ENCODE results near the gene BEST4.

GRCh38 chr1:44822131-44822701, 34.2 kb upstream of the BEST4 start:
- TF ChIP-seq, protein P1, sequence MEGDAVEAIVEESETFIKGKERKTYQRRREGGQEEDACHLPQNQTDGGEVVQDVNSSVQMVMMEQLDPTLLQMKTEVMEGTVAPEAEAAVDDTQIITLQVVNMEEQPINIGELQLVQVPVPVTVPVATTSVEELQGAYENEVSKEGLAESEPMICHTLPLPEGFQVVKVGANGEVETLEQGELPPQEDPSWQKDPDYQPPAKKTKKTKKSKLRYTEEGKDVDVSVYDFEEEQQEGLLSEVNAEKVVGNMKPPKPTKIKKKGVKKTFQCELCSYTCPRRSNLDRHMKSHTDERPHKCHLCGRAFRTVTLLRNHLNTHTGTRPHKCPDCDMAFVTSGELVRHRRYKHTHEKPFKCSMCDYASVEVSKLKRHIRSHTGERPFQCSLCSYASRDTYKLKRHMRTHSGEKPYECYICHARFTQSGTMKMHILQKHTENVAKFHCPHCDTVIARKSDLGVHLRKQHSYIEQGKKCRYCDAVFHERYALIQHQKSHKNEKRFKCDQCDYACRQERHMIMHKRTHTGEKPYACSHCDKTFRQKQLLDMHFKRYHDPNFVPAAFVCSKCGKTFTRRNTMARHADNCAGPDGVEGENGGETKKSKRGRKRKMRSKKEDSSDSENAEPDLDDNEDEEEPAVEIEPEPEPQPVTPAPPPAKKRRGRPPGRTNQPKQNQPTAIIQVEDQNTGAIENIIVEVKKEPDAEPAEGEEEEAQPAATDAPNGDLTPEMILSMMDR (IDR thresholded peaks at IDR 0.05; ENCODE audit: insufficient read depth, low read length, poor library complexity, severe bottlenecking): no peak
- TF ChIP-seq EZH2phosphoT487 (conservative IDR thresholded peaks at IDR 0.05; ENCODE audit: low read length): no peak

All from SU-DHL-6 (cell line).